Liver (tissue), 3 donors: ENCODE data around the gene C1orf52.

ENCODE experiments used
- GABPA ChIP-seq, 2 donors: IDR thresholded peaks in 1 of 2; conservative IDR thresholded peaks in 1 of 2; 2 replicates each; pipeline ENCODE4 v1.6.1; 2016; ENCODE audit warnings: antibody characterized with exemption in 2 of 2, mild to moderate bottlenecking in 1 of 2, moderate library complexity in 1 of 2
- HNF4G ChIP-seq: IDR thresholded peaks from 2 replicates; pipeline ENCODE4 v1.6.1; 2016; ENCODE audit warnings: antibody characterized with exemption
- JUND ChIP-seq, 2 donors: IDR thresholded peaks; 2 replicates each; pipeline ENCODE4 v1.6.1; 2016; ENCODE audit warnings: antibody characterized with exemption in 2 of 2
- RAD21 ChIP-seq, 2 donors: IDR thresholded peaks; 2 replicates each; pipeline ENCODE4 v1.6.1; 2016; ENCODE audit warnings: antibody characterized with exemption in 2 of 2, mild to moderate bottlenecking in 2 of 2
- RXRA ChIP-seq, 2 donors: IDR thresholded peaks; 2 replicates each; pipeline ENCODE4 v1.6.1; 2017 to 2018; ENCODE audit warnings: antibody characterized with exemption in 2 of 2, mild to moderate bottlenecking in 1 of 2
- SP1 ChIP-seq: IDR thresholded peaks from 2 replicates; pipeline ENCODE4 v1.6.1; 2018; ENCODE audit warnings: antibody characterized with exemption, mild to moderate bottlenecking
- TAF1 ChIP-seq: conservative IDR thresholded peaks from 2 replicates; pipeline ENCODE4 v1.6.1; 2016; ENCODE audit warnings: antibody characterized with exemption, mild to moderate bottlenecking
- YY1 ChIP-seq: IDR thresholded peaks from 2 replicates; pipeline ENCODE4 v1.6.1; 2016; ENCODE audit warnings: antibody characterized with exemption, mild to moderate bottlenecking
- TF ChIP-seq, protein P1 (sequence below): fragments of 150-350 bp; IDR thresholded peaks from 2 replicates; pipeline ENCODE4 v1.5.1; 2017; ENCODE audit warnings: improper control_type of control experiment, low read depth, low read length; ENCODE audit not compliant: missing input control
- TF ChIP-seq, protein P2 (sequence below): IDR thresholded peaks from 2 replicates; pipeline ENCODE4 v1.6.1; 2016; ENCODE audit warnings: antibody characterized with exemption
- TF ChIP-seq, protein P3 (sequence below): IDR thresholded peaks from 2 replicates; pipeline ENCODE4 v1.6.1; 2016; ENCODE audit warnings: antibody characterized with exemption
- TF ChIP-seq, protein P4 (sequence below): IDR thresholded peaks from 2 replicates; pipeline ENCODE4 v1.6.1; 2016; ENCODE audit warnings: antibody characterized with exemption
- TF ChIP-seq, protein P5 (sequence below): IDR thresholded peaks from 2 replicates; pipeline ENCODE4 v1.6.1; 2016; ENCODE audit warnings: antibody characterized with exemption, mild to moderate bottlenecking
- donor health status: healthy.
- donor health status: healthy.

DNA sequence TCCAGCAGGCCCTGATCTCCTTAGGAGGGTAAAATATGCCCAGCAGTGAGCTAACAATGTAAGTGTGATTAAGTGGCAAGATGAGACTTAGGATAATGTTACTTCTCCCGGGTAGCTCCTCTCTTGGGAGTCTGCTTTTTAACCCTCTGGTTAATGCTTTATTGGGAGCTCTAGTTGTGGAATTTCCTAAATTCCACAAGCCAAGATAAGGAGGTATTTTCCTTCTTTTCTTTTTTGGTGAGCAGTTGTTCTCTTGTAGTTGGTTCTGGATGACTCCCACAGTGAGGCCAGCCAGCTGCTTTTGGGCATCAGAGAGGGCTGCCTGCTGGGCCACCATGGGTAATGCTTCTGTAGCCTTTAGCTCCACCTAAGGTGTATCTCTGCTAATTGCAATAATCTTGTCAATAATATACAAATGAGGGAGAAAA, 19.3 kb downstream of the C1orf52 start:
- TF ChIP-seq RAD21 (IDR thresholded peaks at IDR 0.05), result peak; percentile 85 to 86
- TF ChIP-seq, protein P1, sequence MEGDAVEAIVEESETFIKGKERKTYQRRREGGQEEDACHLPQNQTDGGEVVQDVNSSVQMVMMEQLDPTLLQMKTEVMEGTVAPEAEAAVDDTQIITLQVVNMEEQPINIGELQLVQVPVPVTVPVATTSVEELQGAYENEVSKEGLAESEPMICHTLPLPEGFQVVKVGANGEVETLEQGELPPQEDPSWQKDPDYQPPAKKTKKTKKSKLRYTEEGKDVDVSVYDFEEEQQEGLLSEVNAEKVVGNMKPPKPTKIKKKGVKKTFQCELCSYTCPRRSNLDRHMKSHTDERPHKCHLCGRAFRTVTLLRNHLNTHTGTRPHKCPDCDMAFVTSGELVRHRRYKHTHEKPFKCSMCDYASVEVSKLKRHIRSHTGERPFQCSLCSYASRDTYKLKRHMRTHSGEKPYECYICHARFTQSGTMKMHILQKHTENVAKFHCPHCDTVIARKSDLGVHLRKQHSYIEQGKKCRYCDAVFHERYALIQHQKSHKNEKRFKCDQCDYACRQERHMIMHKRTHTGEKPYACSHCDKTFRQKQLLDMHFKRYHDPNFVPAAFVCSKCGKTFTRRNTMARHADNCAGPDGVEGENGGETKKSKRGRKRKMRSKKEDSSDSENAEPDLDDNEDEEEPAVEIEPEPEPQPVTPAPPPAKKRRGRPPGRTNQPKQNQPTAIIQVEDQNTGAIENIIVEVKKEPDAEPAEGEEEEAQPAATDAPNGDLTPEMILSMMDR, result peak; percentile 51
- TF ChIP-seq SP1, result no peak
- TF ChIP-seq, protein P2, sequence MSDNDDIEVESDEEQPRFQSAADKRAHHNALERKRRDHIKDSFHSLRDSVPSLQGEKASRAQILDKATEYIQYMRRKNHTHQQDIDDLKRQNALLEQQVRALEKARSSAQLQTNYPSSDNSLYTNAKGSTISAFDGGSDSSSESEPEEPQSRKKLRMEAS, result no peak
- TF ChIP-seq TAF1, result no peak
- no peak for TF ChIP-seq YY1
- TF ChIP-seq, protein P3, sequence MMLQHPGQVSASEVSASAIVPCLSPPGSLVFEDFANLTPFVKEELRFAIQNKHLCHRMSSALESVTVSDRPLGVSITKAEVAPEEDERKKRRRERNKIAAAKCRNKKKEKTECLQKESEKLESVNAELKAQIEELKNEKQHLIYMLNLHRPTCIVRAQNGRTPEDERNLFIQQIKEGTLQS, result no peak
- TF ChIP-seq, protein P4, sequence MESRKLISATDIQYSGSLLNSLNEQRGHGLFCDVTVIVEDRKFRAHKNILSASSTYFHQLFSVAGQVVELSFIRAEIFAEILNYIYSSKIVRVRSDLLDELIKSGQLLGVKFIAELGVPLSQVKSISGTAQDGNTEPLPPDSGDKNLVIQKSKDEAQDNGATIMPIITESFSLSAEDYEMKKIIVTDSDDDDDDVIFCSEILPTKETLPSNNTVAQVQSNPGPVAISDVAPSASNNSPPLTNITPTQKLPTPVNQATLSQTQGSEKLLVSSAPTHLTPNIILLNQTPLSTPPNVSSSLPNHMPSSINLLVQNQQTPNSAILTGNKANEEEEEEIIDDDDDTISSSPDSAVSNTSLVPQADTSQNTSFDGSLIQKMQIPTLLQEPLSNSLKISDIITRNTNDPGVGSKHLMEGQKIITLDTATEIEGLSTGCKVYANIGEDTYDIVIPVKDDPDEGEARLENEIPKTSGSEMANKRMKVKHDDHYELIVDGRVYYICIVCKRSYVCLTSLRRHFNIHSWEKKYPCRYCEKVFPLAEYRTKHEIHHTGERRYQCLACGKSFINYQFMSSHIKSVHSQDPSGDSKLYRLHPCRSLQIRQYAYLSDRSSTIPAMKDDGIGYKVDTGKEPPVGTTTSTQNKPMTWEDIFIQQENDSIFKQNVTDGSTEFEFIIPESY, result no peak
- TF ChIP-seq GABPA (IDR thresholded peaks at IDR 0.05 in 1 of 2, conservative IDR thresholded peaks at IDR 0.05 in 1 of 2), result no peak
- TF ChIP-seq, protein P5, sequence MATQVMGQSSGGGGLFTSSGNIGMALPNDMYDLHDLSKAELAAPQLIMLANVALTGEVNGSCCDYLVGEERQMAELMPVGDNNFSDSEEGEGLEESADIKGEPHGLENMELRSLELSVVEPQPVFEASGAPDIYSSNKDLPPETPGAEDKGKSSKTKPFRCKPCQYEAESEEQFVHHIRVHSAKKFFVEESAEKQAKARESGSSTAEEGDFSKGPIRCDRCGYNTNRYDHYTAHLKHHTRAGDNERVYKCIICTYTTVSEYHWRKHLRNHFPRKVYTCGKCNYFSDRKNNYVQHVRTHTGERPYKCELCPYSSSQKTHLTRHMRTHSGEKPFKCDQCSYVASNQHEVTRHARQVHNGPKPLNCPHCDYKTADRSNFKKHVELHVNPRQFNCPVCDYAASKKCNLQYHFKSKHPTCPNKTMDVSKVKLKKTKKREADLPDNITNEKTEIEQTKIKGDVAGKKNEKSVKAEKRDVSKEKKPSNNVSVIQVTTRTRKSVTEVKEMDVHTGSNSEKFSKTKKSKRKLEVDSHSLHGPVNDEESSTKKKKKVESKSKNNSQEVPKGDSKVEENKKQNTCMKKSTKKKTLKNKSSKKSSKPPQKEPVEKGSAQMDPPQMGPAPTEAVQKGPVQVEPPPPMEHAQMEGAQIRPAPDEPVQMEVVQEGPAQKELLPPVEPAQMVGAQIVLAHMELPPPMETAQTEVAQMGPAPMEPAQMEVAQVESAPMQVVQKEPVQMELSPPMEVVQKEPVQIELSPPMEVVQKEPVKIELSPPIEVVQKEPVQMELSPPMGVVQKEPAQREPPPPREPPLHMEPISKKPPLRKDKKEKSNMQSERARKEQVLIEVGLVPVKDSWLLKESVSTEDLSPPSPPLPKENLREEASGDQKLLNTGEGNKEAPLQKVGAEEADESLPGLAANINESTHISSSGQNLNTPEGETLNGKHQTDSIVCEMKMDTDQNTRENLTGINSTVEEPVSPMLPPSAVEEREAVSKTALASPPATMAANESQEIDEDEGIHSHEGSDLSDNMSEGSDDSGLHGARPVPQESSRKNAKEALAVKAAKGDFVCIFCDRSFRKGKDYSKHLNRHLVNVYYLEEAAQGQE, result no peak
- no peak for TF ChIP-seq HNF4G
- TF ChIP-seq JUND (IDR thresholded peaks at IDR 0.05), result no peak
- no peak for TF ChIP-seq RXRA (IDR thresholded peaks at IDR 0.05)
